Measurements from ENCODE around the gene ZNF554.
"Not testable (repeated sequence)": the region's sequence is repeated elsewhere in the genome, so short reads cannot be mapped to it uniquely, and the experiment has no call there.

Gene ZNF554

DNA sequence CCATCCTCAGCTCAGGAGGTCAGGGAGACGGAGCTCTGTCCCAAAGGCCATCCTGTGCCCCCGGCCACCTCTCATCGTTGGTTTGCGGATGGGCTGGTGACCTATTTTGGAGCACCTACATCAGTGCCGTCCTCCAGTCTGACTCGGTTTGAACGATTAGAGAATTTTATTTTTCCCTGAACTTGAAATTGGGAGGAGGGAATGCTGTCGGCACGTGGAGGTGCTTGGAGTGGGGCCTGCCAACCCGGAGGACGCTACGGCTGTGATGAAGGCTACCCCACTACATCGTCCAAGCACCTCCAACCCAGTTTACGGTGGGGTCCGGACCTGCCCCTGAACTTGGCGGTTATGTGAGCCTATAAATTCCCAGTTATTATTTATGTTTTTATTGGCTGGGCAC, 3.0 kb upstream of the ZNF554 start:
- no peak for TF ChIP-seq CTCF (IDR thresholded peaks at IDR 0.05; ENCODE audit: extremely low read depth, insufficient read depth, missing control alignments)
- DNase-seq (ENCODE audit: low spot score): no peak
- in situ Hi-C loops (cut with MboI; ENCODE audit: low pct_unique_long_range_greater_than_20kb, low sequenced_read_pairs, unreplicated experiment): no loop called here

DNA sequence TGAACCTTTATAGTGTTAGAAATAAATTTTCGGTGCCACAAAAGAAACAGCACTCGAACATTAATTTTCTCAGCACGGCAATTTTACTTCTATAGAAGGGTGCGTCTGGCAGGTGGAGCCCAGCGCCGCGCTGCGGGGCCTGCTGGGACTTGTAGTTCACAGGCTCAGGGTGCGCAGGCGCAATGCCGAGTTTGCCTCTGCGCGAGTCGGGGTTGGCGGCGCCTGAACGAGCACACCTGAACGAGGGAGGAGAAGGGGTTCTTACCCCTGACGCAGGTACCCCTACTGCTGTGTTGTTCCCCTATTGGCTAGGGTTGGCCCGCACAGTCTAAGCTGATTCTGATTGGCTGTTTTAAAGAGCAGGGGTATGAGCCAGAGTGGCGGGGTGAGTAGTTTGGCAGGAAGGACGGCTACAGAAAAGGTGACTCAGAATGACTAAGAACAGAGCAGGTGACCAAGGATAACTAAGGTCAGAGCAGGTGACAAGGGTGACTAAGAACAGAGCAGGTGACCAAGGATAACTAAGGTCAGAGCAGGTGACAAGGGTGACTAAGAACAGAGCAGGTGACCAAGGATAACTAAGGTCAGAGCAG, 2.3 kb upstream of the ZNF554 start:
- in situ Hi-C loops (cut with MboI; ENCODE audit: low pct_unique_long_range_greater_than_20kb, low sequenced_read_pairs, unreplicated experiment); DNase-seq (ENCODE audit: low spot score): not testable (repeated sequence)

DNA sequence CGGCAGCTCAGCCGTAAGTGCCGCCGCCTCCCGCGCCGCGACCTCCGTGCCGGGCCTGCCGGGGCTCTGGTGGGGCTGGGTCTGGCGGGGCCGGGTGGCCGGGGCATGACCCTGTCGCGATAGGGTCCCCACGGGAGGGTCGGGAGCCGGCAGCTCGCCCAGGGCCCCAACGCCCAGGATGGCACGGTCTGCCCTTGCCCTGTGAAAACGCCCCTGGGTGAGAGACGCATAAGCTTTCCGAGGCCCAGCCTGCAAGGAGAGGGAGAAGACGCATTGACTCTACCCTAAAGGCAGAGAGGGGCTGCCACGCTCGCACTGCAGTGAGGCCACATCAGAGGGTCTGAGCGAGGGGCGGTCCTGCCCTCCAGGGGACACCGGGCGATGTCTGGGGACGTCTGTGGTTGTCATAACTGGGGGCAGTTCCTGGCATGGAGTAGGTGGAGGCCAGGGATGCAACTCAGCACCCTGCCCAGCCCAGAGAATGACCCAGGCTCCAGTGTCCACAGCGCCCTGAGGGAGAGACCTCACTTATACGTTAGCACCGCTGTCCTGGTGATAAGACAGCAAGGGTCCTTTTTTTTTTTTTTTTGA, 539 bp downstream of the ZNF554 start:
- DNase-seq (ENCODE audit: low spot score): peak; percentile 66
- in situ Hi-C loops (cut with MboI; ENCODE audit: low pct_unique_long_range_greater_than_20kb, low sequenced_read_pairs, unreplicated experiment): no loop called here
- TF ChIP-seq CTCF (IDR thresholded peaks at IDR 0.05; ENCODE audit: extremely low read depth, insufficient read depth, missing control alignments): no peak

- in situ Hi-C loops (cut with MboI; ENCODE audit: low pct_unique_long_range_greater_than_20kb, low sequenced_read_pairs, unreplicated experiment): no loop called here
- no peak for TF ChIP-seq CTCF (IDR thresholded peaks at IDR 0.05; ENCODE audit: extremely low read depth, insufficient read depth, missing control alignments)
- DNase-seq (ENCODE audit: low spot score): no peak
These were observed 3.2 kb downstream of the ZNF554 start for GRCh38 chr19:2822846-2823245.

DNA sequence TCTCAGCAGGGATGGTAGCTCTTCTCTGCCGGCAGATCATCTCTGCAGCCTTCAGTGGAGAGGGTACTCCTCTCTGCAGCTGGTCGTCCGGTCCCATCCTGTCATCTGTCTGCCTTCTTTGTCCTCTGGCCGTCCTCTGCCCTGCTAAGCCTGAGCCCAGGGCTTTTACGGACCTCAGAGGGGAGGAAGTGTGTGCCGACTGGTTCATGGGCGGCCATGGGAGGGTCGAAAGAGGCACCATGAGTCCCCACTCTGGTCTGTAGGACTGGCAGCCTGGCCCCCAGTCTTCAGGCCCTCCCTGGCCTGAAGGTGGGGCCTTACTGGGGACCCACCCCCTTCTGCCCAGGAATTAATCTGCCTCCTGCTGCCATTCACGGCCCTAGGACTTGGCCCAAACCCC, 4.0 kb downstream of the ZNF554 start:
- no peak for TF ChIP-seq CTCF (IDR thresholded peaks at IDR 0.05; ENCODE audit: extremely low read depth, insufficient read depth, missing control alignments)
- in situ Hi-C loops (cut with MboI; ENCODE audit: low pct_unique_long_range_greater_than_20kb, low sequenced_read_pairs, unreplicated experiment): no loop called here

DNA sequence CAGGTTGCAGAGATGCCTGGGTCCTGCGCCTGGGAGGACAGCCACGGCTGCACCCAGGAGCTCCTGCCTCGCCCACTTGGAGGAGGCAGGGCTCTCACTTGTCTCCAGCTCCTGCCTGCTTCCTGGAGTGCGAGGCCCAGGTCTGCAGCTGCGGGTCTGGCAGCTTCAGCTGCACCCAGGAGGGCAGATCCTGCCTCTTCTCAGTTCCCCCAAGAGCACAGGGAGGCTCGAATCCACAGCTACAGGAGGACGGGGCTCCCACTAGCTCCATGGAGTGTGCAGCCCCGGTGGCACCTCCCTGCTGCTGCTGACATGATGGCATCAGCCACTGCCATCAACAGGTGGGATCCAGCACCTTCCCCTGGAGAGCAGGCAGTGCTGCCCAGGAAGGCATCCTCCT, 4.5 kb downstream of the ZNF554 start:
- no peak for DNase-seq (ENCODE audit: low spot score)
- in situ Hi-C loops (cut with MboI; ENCODE audit: low pct_unique_long_range_greater_than_20kb, low sequenced_read_pairs, unreplicated experiment): no loop called here
- no peak for TF ChIP-seq CTCF (IDR thresholded peaks at IDR 0.05; ENCODE audit: extremely low read depth, insufficient read depth, missing control alignments)

More for the DNA sequence above, 4.0 kb downstream of the ZNF554 start:
- DNase-seq (ENCODE audit: low spot score): no peak

DNA sequence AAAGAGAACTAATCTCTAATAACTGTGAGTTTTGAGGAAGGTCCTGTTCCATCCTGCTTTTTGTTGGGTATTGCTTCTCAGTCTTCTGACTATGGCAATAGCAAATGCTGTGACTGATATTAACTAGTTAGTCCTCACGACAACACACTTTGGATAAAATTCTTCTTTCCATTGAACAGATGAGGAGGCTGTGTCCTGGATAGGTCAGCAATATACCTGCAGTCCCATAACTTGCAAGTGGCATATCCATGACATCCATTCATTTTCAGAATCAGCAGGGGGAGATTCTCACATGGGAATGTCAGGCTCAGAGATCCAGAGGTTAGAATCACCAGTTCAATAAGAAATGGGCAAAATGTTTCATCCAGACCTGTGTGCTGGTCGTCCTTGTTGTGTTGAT, 7.4 kb downstream of the ZNF554 start:
- in situ Hi-C loops (cut with MboI; ENCODE audit: low pct_unique_long_range_greater_than_20kb, low sequenced_read_pairs, unreplicated experiment): no loop called here
- no peak for TF ChIP-seq CTCF (IDR thresholded peaks at IDR 0.05; ENCODE audit: extremely low read depth, insufficient read depth, missing control alignments)
- no peak for DNase-seq (ENCODE audit: low spot score)

Data from GM13977 (cell line).